ENCODE data around the gene CYB5B. TPM values are rescaled to one million over a fixed set of nuclear protein-coding genes. Genes with fewer than 3 reads are reported as not detected.

CYB5B gene
- total and polyA plus RNA-seq, 2 experiments from 2014 or later, result 60.5 to 116 TPM

DNA sequence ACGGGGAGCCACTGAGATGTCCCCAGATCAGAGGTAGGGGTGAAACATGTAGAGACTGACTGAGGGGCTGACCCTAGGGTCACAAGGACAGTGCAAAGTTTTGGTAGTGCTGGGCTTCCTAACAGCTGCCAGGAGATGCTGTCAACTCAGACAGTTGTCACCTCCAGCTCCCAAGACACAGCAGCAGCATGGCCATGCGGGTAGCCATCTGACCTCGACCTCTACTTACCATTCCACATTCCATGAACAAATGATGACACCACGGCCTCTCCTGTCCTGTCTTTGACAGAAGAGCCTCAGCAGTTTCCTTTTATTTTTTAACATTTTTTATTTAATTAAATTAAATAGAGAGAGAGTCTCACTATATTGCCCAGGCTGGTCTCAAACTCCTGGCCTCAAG lies 76.1 kb downstream of the CYB5B start:
- Histone ChIP-seq H2AFZ (no peak overlapping the region), H3K4me3 (no peak overlapping the region), H3K4me2 (no peak overlapping the region), H3K27ac (no peak overlapping the region), H3K4me1 (ENCODE audit: insufficient read depth) (no peaks in the 10 kb centered on the region), H3K9me2 (replicated peaks; ENCODE audit: insufficient read depth) (no peaks in the 10 kb centered on the region), H3K27me3 (no peaks in the 10 kb centered on the region), H4K20me1 (ENCODE audit: insufficient read depth, poor library complexity, severe bottlenecking) (no peaks in the 10 kb centered on the region), H3K36me3 (replicated peaks; ENCODE audit: insufficient read depth, low read depth) (no peaks in the 10 kb centered on the region), H3K9me3 (ENCODE audit: low read depth) (no peaks in the 10 kb centered on the region), H3K79me2 (no peaks in the 10 kb centered on the region)
- 97% methylated on average over 4 of the region's 4 CpGs for WGBS (ENCODE audit: low lambda C conversion rate, missing lambda C conversion rate)
- no peak for DNase-seq (ENCODE audit: low spot score)
- no peak for TF ChIP-seq CTCF (IDR thresholded peaks at IDR 0.05; ENCODE audit: poor library complexity)
- TF ChIP-seq EZH2 (IDR thresholded peaks at IDR 0.05; ENCODE audit: borderline replicate concordance), result no peak
- TF ChIP-seq EZH2phosphoT487 (IDR thresholded peaks at IDR 0.05; ENCODE audit: low read depth, severe bottlenecking, unreplicated experiment), result no peak

GRCh38 chr16:69501956-69502745 lies 77.7 kb downstream of the CYB5B start:
- no peak overlapping the region for H2AFZ ChIP-seq
- 38% methylated on average over 4 of the region's 4 CpGs for WGBS (ENCODE audit: low lambda C conversion rate, missing lambda C conversion rate)
- no peaks in the 10 kb centered on the region for H3K4me1 ChIP-seq (ENCODE audit: insufficient read depth)

DNA sequence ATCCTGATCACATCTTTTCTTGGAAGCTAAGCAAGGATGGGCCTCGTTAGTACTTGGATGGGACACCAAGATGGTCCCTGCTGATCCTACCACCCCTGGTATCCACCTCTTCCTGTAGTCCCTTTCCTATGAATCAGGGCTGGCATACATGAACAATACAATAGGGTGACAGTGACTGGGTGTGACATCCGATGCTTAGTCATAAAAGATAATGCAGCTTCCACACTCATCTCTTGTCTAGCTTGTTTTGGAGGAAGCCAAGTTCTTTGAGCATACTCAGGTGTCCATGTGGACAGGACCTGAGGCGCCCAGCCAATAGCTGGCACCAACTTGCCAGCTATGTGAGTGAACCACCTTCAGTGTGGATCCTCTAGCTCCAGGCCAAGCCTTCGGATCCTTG lies 78.8 kb downstream of the CYB5B start:
- H3K36me3 ChIP-seq (replicated peaks; ENCODE audit: insufficient read depth, low read depth), result no peaks in the 10 kb centered on the region
- 92% methylated on average over 4 of the region's 4 CpGs for whole genome bisulfite sequencing (ENCODE audit: low lambda C conversion rate, missing lambda C conversion rate)
- H3K4me3 ChIP-seq, result no peak overlapping the region
- H3K27me3 ChIP-seq, result no peaks in the 10 kb centered on the region
- H3K4me2 ChIP-seq, result no peak overlapping the region
- no peaks in the 10 kb centered on the region for H3K9me3 ChIP-seq (ENCODE audit: low read depth)
- no peaks in the 10 kb centered on the region for H4K20me1 ChIP-seq (ENCODE audit: insufficient read depth, poor library complexity, severe bottlenecking)
- H3K79me2 ChIP-seq, result no peaks in the 10 kb centered on the region
- TF ChIP-seq EZH2phosphoT487 (IDR thresholded peaks at IDR 0.05; ENCODE audit: low read depth, severe bottlenecking, unreplicated experiment), result no peak
- no peak for TF ChIP-seq CTCF (IDR thresholded peaks at IDR 0.05; ENCODE audit: poor library complexity)
- TF ChIP-seq EZH2 (IDR thresholded peaks at IDR 0.05; ENCODE audit: borderline replicate concordance), result no peak
- no peak overlapping the region for H3K27ac ChIP-seq
- H2AFZ ChIP-seq, result no peak overlapping the region
- H3K4me1 ChIP-seq (ENCODE audit: insufficient read depth), result no peaks in the 10 kb centered on the region
- DNase-seq (ENCODE audit: low spot score), result no peak
- H3K9me2 ChIP-seq (replicated peaks; ENCODE audit: insufficient read depth), result no peaks in the 10 kb centered on the region

More at GRCh38 chr16:69501956-69502745, 77.7 kb downstream of the CYB5B start:
- Histone ChIP-seq H4K20me1 (ENCODE audit: insufficient read depth, poor library complexity, severe bottlenecking) (no peaks in the 10 kb centered on the region), H3K79me2 (no peaks in the 10 kb centered on the region), H3K4me2 (peak overlapping the region; percentile 35), H3K36me3 (replicated peaks; ENCODE audit: insufficient read depth, low read depth) (no peaks in the 10 kb centered on the region), H3K27ac (no peak overlapping the region), H3K4me3 (no peak overlapping the region), H3K27me3 (no peaks in the 10 kb centered on the region), H3K9me3 (ENCODE audit: low read depth) (no peaks in the 10 kb centered on the region), H3K9me2 (replicated peaks; ENCODE audit: insufficient read depth) (no peaks in the 10 kb centered on the region)
- peak; percentile 46 for DNase-seq (ENCODE audit: low spot score)
- TF ChIP-seq EZH2 (IDR thresholded peaks at IDR 0.05; ENCODE audit: borderline replicate concordance), result no peak
- no peak for TF ChIP-seq CTCF (IDR thresholded peaks at IDR 0.05; ENCODE audit: poor library complexity)
- no peak for TF ChIP-seq EZH2phosphoT487 (IDR thresholded peaks at IDR 0.05; ENCODE audit: low read depth, severe bottlenecking, unreplicated experiment)
